Activated T-cell treated with anti-CD3 and anti-CD28 coated beads for 1 hour (primary cell): ENCODE results near the gene COL26A1.
"Not testable (repeated sequence)": the region's sequence is repeated elsewhere in the genome, so short reads cannot be mapped to it uniquely, and the experiment has no call there.

Experiments used
- DNase-seq: peaks from one replicate; pipeline ENCODE4 v3.0.0-alpha.2; 2020; ENCODE audit warnings: low read depth

Gene COL26A1

DNA sequence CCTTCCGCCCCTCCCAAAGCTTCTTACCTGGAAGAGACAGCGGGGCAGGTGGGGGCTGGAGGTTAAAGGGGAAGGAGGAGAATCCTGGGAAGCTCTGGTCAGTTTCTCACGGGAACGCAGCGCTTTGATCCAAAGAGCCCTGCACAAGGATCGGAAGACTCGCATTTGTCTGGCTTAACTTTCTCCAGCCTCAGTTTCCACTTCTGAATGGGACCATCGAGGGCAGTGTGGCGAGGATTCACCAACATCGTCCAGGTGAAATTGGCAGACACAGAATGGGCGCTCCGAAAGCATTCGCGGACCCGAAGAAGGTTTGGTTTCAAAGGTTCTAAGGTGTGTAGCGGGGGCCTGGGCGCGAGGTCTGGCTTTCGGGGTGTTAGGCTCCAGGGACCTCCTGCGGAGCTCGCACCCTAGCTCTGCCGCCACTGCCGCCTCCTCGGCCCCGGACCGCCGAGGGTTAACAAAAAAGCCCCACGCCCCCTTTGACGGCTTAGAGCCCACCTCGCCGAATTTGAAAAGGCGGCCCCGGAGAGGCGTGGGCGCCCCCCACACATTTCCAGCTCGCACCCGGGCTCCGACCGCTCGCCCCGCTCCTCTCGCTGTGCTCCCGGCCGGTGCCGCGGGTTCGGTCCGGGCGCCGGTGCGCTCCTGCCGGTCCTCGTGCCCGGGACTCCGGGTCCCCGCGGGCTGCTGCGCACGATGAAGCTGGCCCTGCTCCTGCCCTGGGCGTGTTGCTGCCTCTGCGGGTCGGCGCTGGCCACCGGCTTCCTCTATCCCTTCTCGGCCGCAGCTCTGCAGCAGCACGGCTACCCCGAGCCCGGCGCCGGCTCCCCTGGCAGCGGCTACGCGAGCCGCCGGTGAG lies at the start of gene COL26A1:
Gene COL26A1 (plus strand): TSS at position 542 of the 862 bp plus-strand sequence. CDS start 158 bp downstream, at position 700.
- no peak for DNase-seq

DNA sequence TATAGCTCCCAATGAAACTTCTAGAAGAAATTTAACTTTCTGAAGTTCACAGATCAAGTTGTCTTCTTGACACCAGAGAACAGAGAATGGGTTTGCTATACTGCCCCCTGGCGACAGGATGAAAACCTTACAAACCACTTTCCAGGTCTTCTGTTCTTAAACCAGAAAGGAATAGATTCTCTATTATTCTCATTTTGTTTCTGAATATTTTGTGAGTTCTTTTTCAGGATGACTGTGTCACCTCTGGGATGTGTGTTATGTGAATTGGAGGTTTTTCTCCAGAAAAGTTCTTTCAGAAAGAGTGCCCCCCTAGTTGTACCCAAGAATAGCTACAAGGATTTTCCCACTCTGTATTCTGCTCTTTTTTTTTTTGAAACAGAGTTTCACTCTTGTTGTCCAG lies 47.3 kb upstream of the COL26A1 start:
- peak; percentile 41 for DNase-seq

DNA sequence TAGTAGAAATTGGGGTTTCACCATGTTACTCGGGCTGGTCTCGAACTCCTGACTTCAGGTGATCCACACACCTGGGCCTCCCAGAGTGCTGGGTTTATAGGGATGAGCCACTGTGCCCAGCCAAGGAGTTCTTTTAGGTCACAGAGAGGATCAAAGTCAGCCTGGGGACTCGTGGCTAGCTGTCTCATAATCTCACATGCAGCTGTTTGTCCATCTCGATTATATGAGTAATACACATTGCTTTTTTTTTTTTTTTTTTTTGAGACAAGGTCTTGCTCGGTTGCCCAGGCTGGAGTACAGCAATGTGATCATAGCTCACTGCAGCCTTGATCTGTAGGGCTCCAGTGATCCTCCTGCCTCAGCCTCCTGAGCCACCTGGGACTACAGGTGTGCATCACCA lies 43.3 kb upstream of the COL26A1 start:
- no peak for DNase-seq

DNA sequence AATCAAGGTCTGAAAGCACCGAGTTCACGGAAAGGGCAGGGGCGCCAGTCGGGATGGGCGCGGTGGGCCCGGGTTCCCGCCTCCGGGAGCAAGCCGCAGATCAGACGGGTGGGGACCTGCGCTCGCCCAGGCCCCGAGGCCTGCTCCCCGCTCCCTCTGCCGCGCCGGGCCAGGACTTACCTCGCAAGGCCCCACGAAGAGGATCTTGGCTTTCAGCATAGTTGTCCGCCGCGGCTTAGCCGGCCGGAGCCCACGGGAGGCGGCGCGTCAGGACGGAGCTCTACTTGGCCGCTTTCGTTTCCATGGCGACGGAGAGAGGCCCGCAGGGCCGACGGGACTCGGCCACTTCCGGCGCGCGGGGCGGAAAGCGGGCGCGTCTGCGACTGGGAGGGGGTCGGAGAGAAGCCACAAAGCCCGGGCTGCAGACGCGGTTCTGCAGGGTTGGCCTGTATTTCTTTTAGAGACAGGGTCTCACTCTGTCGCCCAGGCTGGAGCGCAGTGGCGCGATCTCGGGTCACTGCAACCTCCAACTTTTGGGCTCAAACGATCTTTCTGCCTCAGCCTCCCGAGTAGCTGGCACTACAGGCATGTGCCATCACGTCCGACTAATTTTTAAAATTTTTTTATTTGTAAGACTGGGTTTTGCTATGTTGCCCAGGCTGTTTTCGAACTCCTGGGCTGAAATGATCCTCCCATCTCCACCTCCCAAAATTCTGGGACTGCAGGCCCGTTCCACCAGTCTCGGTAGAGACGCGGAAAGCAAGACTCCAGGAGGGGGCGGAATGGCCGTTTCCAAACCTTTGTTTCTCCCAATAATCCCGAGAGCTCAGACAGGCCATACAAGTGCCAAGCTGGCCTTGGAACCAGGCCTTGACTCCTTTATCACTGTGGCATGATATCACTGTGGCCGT lies 40.9 kb upstream of the COL26A1 start, which contains the start of gene IFT22:
Gene IFT22 (minus strand): TSS at position 322 of the 911 bp plus-strand sequence. CDS start 103 bp downstream, at position 219.
- peak; percentile 68 for DNase-seq

DNA sequence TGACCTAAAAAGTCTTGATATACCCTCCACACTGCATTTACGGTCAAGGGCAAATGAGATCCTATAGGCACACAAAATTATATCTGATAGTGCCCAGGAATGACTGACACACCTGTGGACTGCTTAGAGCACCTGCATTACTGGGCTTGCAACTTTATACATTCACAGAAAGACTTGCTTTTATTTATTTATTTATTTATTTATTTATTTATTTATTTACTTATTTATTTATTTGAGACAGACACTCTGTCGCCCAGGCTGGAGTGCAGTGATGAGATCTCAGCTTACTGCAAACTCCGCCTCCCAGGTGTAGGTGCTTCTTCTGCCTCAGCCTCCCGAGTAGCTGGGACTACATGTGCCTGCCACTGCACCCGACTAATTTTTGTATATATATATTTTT lies 34.5 kb upstream of the COL26A1 start:
- no peak for DNase-seq

DNA sequence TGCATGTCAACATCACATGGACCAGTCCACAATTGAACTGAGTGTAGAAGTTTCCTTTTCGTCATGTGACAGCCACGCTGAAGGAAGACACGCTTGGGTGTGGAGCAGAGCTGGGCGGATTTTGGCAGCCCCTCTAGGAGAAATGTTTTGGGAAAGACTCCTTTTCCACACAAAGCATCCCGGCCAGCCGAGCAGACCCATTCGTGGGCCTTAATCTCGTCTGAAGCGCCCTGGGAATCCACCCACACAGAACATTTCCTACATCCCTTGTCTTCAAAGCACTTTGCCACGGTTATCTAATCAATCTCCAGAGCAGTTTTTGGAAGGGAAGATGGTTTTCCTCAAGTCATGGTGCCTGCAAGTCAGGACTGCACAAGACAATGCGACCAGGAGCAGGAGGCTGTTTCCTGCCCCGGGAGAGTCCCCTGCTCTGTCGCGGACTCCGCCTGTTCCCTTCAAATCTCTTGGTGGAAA lies 32.6 kb upstream of the COL26A1 start:
- no peak for DNase-seq

DNA sequence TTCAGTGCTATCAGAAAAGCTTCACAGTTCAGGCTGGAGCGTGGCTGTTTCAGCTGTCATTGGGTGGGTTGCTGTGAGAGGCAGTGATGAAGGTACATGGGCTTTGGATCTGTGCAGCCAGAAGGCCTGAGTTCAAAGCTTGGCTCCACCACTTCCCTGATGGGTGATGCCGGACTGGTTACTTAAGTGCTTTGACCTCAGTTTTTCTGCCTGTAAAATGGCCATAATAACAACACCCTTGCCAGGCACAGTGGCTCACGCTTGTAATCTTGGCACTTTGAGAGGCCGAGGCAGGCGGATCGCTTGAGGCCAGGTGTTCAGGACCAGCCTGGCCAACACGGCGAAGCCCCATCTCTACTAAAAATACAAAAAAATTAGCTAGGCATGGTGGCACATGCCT lies 30.6 kb upstream of the COL26A1 start:
- no peak for DNase-seq

DNA sequence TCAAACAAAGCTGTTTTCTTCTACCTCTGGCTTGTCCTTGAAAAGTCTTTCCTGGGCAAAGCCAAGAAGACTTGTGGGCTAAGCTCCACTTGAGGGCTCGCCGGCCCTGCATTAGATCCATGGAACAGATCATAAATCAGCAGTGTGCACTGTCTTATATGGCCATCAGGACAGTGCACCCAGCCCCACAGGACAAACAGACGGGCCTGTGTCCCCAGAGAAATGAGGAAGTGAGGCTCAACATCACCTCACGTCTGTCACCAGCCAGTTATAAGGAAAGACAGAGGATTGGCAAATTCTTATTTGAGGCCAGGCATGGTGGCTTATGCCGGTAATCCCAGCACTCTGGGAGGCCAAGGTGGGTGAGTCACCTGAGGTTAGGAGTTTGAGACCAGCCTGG lies 28.8 kb upstream of the COL26A1 start:
- no peak for DNase-seq

DNA sequence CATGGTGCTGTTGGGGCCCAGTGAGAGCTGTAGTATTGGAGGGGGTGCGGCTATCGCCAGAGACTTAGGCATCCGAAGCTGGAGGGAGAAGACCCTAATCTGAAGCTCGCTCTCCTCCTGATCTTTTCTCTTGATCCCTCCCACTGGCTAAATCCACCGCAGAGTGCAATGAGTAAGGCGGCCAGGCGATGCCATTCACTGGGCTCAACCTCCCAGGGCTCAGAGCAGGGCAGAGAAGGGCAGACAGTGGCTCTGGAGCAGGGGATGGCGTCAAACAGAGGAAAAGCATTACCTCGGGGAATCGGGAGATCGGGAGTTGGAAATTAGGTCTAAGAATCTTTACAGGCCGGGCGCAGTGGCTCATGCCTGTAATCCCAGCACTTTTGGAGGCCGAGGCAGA lies 22.3 kb upstream of the COL26A1 start:
- no peak for DNase-seq

DNA sequence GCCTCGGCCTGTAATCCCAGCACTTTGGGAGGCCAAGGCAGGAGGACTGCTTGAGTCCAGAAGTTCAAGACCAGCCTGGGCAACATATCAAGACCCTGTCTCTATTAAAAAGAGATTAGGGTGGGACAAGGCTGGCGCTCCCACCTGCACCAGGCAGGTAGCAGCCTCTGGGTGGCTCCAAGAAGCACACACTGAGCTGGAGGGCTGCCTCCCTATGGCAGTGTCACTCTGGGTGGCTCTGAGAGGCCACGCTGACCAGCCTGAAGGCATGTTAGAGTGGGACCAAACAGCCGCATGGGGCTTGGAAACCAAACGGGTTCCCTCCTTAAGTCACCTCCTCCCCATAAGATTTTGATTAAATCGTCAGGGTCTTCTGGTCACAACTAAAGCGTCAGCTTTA lies 19.8 kb upstream of the COL26A1 start:
- no peak for DNase-seq

DNA sequence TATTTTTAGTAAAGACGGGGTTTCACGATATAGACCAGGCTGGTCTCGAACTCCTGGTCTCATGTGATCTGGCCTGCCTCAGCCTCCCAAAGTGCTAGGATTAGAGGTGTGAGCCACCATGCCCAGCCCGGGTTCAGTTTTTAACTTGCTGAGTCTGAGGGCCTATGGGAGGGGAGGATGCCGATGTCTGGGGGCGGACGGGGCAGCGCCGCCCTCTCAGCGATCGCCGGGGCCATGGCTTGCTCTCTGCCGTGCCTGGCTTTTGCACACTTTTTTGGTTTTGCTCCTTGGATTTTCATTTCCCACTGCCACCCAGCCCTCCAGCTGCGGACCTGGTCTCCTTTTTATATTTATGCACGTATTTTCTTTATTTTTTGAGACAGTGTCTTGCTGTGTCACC lies 15.2 kb upstream of the COL26A1 start:
- no peak for DNase-seq

DNA sequence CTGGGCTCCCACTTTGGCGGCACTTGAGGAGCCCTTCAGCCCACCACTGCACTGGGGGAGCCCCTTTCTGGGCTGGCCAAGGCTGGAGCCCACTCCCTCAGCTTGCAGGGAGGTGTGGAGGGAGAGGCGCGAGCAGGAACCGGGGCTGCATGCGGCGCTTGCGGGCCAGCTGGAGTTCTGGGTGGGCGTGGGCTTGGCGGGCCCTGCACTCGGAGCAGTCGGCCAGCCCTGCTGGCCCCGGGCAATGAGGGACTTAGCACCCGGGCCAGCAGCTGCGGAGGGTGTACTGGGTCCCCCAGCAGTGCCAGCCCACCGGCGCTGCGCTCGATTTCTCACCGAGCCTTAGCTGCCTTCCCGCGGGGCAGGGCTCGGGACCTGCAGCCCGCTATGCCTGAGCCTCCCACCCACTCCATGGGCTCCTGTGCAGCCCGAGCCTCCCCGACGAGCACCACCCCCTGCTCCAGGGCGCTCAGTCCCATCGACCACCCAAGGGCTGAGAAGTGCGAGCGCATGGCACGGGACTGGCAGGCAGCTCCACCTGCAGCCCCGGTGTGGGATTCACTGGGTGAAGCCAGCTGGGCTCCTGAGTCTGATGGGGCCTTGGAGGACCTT lies 14.1 kb upstream of the COL26A1 start:
- DNase-seq = not testable (repeated sequence)

DNA sequence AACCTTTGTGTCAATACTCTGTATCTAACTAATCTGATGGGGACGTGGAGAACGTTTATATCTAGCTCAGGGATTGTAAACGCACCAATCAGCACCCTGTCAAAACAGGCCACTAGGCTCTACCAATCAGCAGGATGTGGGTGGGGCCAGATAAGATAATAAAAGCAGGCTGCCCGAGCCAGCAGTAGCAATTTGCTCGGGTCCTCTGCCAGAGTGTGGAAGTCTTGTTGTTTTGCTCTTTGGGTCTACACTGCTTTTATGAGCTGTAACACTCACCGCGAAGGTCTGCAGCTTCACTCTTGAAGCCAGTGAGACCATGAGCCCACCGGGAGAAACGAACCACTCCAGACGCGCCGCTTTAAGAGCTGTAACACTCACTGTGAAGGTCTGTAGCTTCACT lies 13.4 kb upstream of the COL26A1 start:
- DNase-seq = not testable (repeated sequence)

DNA sequence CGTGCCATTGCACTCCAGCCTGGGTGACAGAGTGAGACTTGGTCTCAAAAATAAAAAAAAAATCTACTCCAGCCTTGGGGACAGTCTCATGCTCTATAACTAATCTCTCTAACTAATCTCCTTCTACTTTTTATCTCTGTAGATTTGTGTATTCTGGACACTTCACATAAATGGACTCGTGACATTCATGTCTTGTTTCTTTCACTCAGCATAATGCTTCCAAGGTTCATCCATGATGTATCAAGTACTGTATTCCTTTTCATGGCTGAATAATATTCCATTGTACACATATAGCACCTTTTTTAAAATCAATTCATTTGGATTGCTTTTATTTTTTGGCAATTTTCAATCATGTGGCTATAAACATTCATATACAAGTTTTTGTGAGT lies 9.8 kb upstream of the COL26A1 start:
- no peak for DNase-seq

DNA sequence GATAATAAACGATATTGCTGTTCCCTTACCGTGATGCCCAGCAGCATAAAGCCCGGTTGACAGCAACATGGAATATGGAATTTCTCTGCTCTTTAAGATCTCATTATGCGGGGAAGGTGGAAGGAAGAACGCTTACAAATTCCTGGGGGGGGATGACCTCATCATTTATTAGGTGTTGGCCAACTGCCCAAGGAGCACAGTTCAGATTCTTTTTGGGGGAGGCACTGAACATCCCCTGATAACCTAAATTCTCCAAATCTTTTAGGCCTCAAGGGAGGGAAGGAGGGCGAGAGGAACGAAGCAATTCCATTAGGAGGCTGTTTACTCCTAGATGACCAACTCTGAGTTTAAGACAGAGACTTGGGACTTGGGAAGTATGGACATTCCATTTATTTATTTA lies 5.2 kb upstream of the COL26A1 start:
- DNase-seq = no peak

DNA sequence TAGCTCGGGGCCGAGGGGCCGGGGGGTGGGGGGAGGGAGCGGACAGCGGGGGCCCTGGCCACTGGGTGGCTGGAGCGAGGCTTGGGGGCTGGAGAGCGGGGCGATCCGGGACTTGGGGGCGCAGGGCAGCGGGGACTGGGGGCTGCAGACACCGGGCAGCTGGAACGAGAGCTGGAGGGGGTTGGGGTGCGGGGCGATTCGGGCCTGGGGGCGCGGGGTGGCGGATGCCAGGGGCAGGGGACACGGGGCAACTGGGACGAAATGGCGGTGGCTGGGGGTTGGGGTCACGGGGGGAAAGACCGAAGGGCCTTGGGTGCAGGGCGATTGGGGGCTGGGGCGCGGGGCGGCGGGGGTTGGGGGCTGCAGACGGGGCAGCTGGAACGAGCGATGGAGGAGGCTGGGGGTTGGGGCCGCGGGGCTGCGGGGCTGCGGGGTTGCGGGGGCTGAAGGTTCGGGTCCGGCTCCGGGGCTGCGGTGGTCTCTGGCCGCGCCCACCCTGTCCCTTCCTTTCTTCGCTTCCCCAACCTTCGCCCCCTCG lies 590 bp downstream of the COL26A1 start:
- DNase-seq = no peak

DNA sequence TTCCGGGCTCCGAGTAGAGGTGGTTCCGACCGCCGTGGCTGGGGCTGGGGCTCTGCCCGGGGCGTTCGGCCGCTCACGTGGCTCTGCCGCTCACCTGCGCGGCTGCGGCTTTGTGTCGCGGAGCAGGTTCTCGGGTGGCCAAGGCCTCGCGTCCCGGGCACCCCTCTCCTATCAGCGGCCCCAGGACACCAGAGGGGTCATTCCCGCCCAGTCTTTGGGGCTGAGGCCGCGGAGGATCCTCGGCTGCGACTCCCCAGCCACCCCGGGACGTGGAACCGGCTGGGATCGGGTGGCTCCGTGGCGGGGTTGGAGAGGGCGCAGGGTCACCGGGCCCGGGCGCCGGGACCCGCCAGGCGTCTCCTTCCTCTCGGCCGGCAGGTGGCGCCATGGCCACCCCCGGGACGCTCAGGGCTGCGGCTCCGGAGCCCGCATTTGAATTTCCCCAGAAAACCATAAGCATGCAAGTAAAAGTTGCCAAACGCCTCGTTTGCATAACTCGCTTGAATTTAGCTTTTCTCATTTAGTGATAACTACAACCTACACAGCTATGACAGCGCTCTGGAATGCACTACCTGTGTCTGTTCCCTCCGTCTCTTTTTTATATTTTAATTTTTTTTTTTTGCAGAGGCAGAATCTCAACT lies 1.2 kb downstream of the COL26A1 start:
- DNase-seq = peak; percentile 58

DNA sequence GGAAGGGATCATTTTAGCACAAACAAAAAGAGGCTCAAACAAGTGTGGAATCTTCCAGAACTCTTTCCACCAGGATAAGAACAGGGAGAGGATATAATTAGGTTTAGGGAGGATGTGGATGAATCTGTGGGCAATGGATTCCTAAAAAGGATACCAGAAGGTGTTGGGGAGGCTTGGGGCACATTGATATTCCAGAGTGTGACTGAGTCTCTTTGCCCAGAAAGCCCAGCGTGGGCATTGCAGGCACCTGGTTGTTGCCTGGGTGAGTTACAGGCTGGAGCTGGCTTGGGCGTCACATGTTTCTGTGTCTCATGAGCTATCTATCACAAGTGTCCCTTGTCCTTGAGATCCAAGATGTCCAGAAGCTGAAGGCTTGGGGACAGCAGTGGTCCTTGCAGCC lies 3.3 kb downstream of the COL26A1 start:
- DNase-seq = no peak

DNA sequence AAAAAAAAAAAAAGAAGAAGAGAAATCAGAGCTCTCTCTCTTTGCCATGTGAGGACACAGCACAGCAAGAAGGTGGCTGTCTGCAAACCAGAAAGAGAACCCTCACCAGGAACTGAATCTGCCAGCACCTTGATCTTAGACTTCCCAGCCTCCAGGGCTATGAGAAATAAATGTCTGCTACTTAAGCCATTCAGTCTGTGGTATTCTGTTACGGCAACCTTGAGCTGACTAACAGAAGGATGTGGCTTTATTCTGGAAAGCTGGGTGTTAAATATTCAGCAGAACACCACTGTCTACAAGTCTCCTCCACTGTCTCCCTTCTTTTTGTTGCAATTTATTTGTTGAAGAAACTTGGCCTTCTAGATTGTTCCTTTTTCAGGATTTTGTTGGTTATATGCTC lies 5.0 kb downstream of the COL26A1 start:
- DNase-seq = no peak

DNA sequence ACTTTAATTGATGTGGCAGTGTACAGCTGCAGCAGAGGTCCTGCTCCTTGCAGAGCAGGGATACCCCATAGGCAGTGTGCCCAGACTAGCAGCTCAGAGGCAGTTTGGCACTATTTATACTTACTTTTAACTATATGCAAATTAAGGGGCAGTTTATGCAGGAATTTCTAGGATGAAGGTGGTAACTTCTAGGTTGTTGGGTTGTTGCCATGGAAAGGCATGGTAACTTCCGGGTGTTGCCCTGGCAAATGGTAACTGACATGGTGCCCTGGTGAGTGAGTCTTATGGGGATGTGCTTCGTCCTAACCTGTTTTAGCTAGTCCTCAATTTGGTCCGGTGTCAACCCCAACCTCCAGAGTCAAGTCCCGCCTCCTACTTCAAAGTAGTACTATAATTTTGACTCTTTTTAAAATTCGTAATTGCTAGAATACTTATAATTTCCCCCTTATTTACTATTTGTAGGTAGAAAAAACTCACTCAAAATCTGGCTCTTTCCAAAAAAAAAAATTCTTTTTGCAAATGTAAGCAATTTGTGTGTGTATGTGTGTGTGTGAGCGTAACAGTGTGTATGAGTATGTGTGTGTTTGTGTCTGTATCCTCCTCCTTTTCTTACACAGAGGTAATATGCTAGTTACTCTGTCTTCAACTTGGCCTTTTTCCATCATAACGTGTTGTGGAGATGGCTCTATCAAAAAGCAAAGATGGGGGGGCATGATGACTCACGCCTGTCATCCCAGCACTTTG lies 5.9 kb downstream of the COL26A1 start:
- DNase-seq = no peak

DNA sequence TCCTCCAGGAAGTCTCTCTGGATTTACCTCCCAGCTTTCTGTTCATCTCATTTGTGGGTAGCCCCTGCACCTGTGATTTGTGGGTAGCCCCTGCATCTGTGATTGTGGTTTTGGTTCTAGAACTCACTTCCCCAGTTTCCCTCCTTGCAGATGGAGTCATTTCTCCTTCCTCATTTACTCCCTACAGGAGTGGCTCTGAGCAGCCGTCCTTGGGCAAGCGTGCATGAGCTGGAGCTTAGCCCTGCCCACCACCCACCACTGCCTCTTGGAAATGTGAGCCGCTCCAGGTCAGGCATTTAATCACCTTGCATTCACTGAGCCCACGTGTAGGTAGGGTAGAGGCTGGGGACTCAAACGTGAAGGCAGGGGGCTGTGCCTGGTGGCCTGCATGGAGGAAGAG lies 8.2 kb downstream of the COL26A1 start:
- DNase-seq = no peak
